Measurements from ENCODE around the gene TBC1D3D.
"Not testable (repeated sequence)": the region's sequence is repeated elsewhere in the genome, so short reads cannot be mapped to it uniquely, and the experiment has no call there.

DNA sequence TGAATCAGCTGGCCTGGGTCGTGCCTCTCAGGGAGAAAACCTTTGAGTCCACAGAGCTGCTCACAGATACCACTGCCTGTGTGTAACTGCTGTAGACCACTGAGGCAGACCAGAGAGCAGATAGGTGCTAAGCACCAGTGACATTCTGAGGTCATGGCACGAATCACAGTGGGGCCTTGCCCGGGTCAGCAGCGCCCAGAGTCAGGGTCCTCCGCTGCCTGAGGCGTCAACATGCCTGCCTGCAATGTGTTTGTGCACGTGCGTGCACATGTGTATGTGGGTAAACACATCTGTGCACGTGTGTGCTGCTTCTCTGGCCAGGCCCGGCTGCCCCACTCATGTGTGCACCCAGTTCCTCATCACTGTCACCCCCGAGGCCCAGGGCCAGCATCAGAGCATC is 14.8 kb upstream of the TBC1D3D start, which contains the start of gene TBC1D3L:
- TF ChIP-seq, protein P1, sequence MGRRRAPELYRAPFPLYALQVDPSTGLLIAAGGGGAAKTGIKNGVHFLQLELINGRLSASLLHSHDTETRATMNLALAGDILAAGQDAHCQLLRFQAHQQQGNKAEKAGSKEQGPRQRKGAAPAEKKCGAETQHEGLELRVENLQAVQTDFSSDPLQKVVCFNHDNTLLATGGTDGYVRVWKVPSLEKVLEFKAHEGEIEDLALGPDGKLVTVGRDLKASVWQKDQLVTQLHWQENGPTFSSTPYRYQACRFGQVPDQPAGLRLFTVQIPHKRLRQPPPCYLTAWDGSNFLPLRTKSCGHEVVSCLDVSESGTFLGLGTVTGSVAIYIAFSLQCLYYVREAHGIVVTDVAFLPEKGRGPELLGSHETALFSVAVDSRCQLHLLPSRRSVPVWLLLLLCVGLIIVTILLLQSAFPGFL (CRISPR knock-in tag; IDR thresholded peaks at IDR 0.05; ENCODE audit: borderline replicate concordance): not testable (repeated sequence)
- TF ChIP-seq FOXJ3 (CRISPR knock-in tag; IDR thresholded peaks at IDR 0.05; ENCODE audit: borderline replicate concordance); CREB1 (CRISPR knock-in tag; IDR thresholded peaks at IDR 0.05); TCF7 (CRISPR knock-in tag; IDR thresholded peaks at IDR 0.05; ENCODE audit: low read depth); ZNF396 (CRISPR knock-in tag; IDR thresholded peaks at IDR 0.05; ENCODE audit: borderline replicate concordance); FOXK1 (CRISPR knock-in tag; IDR thresholded peaks at IDR 0.05); CREM (CRISPR knock-in tag; IDR thresholded peaks at IDR 0.05); NFYB (CRISPR knock-in tag; conservative IDR thresholded peaks at IDR 0.05; ENCODE audit: low read depth); SP1 (CRISPR knock-in tag; conservative IDR thresholded peaks at IDR 0.05); SMAD4 (CRISPR knock-in tag; IDR thresholded peaks at IDR 0.05): not testable (repeated sequence)
- TF ChIP-seq, protein P2, sequence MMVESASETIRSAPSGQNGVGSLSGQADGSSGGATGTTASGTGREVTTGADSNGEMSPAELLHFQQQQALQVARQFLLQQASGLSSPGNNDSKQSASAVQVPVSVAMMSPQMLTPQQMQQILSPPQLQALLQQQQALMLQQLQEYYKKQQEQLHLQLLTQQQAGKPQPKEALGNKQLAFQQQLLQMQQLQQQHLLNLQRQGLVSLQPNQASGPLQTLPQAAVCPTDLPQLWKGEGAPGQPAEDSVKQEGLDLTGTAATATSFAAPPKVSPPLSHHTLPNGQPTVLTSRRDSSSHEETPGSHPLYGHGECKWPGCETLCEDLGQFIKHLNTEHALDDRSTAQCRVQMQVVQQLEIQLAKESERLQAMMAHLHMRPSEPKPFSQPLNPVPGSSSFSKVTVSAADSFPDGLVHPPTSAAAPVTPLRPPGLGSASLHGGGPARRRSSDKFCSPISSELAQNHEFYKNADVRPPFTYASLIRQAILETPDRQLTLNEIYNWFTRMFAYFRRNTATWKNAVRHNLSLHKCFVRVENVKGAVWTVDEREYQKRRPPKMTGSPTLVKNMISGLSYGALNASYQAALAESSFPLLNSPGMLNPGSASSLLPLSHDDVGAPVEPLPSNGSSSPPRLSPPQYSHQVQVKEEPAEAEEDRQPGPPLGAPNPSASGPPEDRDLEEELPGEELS (CRISPR knock-in tag; IDR thresholded peaks at IDR 0.05): not testable (repeated sequence)
- TF ChIP-seq, protein P3, sequence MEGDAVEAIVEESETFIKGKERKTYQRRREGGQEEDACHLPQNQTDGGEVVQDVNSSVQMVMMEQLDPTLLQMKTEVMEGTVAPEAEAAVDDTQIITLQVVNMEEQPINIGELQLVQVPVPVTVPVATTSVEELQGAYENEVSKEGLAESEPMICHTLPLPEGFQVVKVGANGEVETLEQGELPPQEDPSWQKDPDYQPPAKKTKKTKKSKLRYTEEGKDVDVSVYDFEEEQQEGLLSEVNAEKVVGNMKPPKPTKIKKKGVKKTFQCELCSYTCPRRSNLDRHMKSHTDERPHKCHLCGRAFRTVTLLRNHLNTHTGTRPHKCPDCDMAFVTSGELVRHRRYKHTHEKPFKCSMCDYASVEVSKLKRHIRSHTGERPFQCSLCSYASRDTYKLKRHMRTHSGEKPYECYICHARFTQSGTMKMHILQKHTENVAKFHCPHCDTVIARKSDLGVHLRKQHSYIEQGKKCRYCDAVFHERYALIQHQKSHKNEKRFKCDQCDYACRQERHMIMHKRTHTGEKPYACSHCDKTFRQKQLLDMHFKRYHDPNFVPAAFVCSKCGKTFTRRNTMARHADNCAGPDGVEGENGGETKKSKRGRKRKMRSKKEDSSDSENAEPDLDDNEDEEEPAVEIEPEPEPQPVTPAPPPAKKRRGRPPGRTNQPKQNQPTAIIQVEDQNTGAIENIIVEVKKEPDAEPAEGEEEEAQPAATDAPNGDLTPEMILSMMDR (IDR thresholded peaks at IDR 0.05): not testable (repeated sequence)
- TF ChIP-seq, protein P4, sequence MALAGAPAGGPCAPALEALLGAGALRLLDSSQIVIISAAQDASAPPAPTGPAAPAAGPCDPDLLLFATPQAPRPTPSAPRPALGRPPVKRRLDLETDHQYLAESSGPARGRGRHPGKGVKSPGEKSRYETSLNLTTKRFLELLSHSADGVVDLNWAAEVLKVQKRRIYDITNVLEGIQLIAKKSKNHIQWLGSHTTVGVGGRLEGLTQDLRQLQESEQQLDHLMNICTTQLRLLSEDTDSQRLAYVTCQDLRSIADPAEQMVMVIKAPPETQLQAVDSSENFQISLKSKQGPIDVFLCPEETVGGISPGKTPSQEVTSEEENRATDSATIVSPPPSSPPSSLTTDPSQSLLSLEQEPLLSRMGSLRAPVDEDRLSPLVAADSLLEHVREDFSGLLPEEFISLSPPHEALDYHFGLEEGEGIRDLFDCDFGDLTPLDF (CRISPR knock-in tag; IDR thresholded peaks at IDR 0.05): not testable (repeated sequence)
